Activated CD8-positive, alpha-beta memory T cell treated with anti-CD3 and anti-CD28 coated beads, Interleukin-2, amount 50 U/mL, for 24 hours (primary cell): ENCODE results near the gene BTBD1.
"Not testable (repeated sequence)": the region's sequence is repeated elsewhere in the genome, so short reads cannot be mapped to it uniquely, and the experiment has no call there.

Experiments
- DNase-seq: peaks from one replicate; pipeline ENCODE4 v3.0.0-alpha.2; 2020; ENCODE audit errors: extremely low read depth

BTBD1 gene

DNA sequence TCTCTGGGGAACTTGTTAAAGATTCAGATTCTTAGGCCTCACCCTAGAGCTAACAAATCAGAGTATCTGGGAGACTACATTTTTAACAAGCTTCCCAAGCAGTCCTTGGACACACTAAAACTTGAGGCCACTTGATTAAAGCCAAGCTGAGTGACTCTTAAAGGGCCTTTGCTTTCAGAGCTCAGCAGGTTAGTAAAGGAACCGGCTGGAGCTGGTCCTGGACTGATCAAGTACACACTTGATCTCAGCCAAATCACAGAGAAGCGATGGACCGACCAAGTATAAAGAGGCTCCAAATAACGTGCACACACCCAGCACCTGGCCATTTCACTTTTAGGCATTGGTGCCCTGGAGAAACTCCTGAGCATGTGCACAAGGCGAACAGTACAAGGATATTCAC, 27.5 kb upstream of the BTBD1 start:
- no peak for DNase-seq

DNA sequence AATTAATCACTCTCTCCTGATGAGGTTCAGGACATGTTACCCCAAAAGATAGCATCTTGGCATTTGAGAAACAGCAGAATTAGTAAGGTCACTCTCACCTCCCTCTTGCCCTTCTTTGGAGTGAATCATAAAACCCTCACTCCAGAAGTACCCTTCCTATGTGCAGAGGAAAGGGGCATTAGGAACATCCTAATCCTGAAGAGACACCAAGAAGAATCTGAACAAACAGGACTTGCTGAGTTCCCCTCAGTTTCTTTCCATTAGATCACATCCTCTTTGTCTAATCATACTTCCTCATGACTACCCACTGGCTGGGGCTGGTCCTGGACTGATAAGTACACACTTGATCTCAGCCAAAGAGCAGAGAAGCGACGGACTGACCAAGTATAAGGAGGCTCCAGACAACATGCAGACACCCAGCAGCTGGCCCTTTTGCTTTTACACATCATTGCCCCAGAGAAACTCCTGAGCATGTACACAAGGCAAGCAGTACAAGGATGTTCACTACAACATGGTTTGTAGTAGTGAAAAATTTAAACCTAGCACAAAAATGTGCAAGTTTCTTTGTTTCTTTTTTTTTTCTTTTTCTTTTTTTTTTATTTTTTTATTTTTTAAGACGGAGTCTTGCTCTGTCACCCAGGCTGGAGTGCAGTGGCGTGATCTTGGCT, 25.4 kb upstream of the BTBD1 start:
- DNase-seq: no peak

DNA sequence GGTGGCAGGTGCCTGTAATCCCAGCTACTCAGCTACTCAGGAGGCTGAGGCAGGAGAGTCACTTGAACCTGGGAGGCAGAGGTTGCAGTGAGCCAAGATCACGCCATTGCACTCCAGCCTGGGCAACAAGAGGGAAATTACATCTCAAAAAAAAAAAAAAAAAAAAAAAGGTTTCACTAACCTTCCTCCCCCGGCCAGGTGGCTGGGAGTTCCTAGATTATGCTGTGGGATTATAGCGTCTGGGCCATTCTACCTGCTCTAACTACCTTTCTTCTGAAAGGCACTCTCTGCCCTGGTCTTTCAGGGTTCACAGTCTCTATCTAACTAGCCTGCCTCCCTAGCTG, 24.9 kb upstream of the BTBD1 start:
- not testable (repeated sequence) for DNase-seq

DNA sequence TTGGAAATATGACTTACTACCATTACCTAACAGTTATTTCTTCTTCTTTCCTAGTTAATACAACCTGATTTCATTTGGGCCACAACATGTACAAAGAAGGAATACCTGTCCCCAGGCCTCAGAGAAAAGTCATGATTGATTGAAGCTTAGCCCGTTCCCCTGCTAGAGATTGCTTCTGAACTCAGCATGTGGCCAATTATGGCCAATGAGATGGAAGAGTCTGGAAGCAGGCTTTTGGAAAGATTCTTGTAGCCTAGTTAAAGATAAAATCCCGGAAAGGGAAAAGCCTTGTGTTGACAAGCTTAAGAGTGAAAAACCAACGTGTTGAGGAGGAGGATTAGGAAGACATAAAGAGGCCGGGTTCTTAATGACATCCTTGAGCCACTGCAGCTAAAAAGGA, 23.4 kb upstream of the BTBD1 start:
- DNase-seq: no peak

DNA sequence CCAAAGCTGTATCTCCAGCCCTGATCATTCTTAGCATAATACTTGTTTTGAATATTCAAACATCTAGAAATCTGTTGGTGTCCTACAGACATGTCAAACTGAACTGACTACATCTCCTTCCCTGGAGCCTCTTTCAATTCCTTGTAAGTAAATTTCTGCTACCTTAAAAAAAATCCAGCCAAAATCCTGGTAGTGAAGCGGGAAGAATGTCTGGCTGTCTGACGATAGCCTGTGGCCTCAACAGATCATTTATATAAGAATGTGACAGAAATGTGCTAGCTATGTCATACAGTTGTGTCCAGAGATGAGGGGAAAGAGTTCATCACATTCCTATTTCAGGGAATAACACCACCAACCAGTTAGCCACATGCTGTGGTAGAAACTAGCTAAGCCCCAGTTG, 21.8 kb upstream of the BTBD1 start:
- no peak for DNase-seq

DNA sequence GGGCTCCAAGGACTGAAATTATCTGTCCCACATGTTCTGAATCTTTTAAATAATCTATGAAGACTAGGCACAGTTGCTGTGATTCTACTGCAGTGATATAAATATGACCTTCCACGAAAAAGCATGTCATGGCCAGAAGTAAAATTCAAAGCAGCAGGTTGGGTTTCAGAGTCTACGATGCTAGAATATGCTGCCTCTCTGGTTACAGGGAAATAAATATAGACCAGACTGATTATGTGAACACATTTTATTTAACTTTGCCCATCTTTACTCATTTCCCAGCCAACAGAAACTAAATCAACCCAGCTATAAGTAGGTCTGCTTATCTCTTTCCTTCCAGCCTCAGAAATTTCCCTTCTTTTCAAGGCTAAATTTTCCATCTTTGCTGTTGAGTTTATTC, 20.5 kb upstream of the BTBD1 start:
- DNase-seq: no peak

DNA sequence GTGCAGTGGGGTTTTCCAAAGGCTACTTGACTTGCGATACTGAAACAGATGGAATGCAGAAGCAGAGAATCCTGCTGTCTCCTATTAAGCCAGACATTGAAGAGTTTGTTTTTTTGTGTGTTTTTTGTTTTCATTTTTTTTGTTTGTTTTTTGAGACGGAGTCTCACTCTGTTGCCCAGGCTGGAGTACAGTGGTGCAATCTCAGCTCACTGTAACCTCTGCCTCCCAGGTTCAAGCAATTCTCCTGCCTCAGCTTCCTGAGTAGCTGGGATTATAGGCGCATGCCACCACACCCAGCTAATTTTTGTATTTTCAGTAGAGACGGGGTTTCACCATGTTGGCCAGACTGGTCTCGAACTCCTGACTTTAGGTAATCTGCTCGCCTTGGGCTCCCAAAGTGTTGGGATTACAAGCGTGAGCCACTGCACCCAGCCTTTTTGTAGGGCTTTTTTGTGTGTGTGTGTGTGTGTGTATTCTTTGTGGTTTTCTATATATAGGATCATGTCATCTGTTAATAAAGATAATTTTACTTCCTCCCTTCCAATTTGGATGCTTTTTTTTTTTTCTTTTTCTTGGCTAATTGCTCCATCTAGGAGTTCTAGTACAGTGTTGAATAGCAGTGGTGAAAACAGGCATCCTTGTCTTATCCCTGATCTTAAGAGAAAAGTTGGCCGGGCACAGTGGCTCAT, 19.0 kb upstream of the BTBD1 start:
- DNase-seq: not testable (repeated sequence)

DNA sequence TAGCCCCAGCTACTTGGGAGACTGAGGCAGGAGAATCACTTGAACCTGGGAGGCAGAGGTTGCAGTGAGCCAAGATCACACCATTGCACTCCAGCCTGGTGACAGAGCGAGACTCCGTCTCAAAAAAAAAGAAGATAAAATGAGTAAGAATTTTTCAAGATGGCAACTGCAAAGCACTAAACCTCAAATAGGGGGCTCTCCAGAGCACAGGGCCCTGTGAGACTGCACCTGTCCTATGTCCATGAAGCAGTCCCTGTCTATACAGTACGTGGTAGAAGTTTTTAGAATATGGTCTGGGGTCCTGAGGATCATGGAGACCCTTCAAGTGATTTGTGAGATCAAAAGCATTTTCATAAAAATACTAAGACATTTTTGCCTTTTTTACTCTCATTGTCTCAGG, 18.4 kb upstream of the BTBD1 start:
- DNase-seq: not testable (repeated sequence)

DNA sequence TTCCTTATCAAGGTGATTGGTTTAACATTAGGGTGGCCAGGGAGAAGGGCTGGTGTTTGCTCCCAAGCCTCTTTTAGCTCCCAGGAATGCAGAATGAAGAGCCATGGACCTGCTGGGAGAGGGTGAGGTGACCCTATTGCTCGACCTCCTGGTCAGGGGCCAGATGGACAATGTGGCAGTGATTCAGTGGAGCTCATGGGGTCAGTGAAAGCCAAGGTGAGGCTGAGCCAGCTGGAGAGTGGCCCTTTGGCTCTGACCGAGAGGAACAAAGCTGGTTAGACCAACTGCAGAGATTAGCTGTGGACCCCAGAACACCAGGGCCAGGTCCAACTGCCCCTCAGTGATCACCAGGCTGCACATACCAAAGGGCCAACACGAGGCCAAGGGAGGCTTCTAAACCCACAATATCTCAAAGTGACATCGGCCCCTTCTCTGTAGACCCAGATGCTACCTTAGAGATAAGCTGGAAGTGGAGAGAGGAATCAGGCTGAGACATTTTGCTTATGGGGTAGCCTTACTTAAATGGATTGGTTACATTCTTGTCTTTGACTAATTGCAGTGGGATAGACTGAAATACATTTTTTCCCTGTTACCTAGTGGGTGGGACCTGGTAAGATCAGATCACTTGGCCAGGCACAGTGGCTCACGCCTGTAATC, 15.8 kb upstream of the BTBD1 start:
- DNase-seq: no peak

DNA sequence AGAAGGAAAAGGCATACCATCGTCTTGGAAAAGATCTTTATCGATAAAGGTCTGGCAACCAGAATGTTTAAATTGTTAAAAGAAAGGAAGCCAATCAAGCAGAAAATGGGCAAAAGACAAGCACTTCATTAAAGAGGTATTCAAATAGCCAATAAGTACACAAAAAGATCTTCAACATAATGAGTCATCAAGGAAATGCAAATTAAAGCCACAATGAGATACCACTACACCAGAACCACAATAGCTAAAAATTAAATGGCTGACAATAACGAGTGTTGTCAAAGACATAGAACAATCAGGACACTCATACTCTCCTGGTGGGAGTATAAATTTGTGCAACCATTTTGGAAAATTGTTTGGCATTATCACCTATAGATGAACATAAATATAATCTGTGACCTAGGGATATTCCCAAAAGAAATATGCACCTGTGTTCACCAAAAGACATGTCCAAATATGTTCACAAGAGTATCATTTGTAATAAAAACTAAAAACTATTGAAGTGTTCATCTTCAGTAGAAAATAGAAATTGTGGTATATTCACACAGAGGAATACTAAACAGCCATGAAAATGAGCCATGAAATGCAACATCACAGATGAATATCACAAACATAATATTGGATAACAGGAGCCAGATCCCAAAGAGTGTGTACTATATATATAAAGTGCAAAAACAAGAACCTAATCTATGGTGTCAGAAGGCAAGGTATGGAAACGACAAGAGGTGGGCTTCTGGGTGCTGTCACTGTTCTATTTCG, 14.4 kb upstream of the BTBD1 start:
- no peak for DNase-seq

DNA sequence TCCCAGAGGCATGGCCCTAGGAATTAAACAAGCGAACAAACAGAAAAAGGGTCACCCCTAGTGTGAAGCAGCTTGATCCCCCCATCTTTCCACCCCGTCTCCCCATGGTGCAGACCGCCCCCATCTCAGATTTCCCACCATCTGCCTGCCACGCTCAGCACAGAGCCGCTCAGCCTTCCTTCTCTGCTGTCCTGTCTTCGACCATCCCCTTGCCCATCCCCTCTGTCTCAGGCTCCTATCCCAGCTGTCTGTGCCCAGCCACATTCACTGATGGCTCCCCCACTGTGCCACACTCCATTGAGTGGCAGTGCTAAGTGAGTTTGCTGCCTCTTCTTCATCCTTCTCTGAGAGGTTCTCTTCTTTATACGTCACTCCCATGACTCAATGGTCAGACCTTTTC, 11.7 kb upstream of the BTBD1 start:
- DNase-seq: no peak

DNA sequence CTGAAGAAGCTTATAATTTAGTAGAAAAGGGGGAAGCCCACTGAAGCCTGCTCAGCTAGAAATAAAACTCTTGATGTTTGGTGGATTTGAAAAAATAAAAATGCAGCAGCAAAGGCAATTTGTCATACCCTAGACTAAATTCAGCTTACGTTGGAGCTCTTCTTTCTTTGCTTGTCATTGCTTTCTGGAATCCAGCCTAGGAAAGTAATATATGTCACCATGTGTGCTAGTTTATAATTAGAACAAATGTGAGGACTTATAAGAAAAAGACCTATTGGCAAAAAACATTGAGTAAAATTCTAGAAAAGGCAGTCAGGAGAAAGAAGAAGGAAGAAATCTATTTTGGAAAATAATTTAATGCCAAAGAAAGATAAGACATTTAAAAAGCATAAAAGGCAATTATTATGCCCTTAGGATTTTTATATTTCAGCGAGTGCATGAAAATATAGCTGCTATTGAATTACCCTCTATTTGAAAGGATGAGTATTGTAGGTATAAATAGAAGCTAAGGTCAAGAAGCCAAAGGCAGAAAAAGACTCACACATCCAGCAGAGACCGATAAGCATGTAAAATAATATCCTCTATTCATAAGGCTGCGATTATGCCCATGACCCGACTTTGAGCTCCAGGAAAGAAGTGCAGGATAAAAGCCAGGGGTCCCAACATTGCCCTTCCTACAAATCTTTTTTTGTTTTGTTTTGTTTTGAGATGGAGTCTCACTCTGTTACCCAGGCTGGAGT, 10.6 kb upstream of the BTBD1 start:
- DNase-seq: no peak

DNA sequence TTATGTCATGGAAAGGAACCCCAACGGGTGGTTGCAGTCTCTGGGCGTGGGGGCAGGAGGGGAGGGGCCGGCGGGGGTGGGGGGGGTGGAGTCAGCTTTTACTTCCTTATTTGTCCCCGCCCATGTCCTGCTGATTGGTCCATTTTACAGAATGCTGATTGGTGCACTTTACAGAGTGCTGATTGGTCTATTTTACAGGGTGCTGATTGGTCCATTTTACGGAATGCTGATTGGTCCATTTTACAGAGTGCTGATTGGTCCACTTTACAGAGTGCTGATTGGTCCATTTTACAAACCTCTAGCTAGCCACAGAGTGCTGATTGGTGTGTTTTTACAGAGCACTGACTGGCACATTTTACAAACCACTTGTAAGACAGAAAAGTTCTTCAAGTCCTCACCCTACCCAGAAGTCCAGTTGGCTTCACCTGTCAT, 2.2 kb upstream of the BTBD1 start:
- DNase-seq: not testable (repeated sequence)

DNA sequence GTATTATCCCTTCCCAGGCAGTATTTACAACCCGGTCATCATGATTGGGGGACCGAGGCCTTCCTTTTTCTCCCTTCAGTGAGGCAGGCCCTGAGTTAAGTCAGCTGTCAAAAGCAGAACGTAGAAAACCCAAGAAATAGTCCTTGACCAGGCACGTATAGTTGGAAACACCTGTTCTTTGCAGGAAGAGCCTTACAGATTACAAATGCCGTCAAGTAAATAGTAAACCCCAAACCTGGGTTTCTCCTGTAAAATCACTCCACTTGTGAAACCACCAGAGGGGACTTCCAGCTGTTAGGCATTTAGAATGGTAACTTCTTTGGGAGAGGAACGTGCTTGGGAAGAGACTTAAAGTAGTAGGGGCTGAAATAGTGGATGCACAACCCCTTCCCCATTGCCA, 1.0 kb upstream of the BTBD1 start:
- no peak for DNase-seq

DNA sequence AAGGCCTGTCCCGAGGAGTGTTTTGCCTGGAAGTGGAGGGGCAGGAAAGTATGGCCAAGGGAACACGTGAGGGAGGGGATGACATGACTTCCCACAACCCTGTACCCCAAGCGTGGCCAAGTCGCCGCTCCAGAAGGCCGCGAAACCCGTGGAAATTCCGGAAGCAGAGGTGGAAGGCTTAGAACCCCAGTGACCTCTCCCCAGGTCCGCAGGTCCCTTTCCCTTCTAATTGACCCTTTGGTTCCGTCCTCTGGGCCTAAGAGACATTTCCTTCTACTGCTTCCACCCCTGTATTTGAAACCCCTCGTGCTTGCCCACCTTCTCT, 548 bp upstream of the BTBD1 start:
- no peak for DNase-seq

DNA sequence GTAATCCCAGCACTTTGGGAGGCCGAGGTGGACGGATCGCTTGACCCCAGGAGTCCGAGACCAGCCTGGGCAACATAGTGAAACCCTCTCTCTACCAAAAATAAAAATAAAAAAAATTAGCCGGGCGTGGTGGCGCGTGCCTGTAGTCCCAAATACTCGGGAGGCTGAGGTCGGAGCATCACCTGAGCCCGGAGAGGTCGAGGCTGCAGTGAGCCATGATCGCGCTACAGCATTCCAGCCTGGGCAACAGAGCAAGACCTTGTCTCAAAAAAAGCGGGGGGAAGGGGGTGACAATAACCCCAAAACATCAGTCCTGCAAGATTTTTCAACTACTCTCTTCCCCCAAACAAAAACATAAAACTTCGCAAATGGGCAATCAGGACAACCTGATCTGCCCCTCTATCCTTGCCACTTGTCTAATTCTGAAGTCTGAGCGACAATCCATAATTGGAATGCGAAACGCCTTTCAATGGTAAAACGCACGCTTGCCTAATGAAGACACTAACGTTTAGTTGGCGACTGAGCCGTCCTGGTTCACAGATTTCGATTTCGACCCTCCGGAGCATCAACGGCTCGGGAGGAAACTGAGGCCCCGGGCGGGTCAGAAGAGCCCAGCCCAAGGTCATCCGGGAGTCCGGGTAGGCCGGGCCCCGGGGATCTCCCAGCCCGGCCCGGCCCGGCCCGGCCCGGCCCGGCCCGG, 868 bp downstream of the BTBD1 start:
- no peak for DNase-seq

DNA sequence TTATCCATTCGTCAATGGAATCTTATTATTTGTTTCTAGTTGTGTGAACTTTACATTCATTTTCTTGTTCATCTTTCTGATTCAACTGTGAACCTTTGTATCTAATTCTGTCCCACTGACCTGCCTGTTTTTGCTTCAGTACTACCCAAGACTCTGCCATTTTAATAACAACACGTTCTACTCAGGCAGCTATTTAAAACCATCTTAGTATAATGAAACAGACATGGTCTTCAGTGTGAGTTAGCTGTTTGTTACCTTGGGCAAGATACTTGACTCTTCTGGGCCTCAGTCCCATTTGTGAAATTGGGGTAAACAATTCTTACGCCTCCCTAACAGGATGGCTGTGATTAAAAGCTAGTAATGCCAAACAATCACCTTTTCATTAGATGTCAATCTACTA, 1.6 kb downstream of the BTBD1 start:
- DNase-seq: no peak

DNA sequence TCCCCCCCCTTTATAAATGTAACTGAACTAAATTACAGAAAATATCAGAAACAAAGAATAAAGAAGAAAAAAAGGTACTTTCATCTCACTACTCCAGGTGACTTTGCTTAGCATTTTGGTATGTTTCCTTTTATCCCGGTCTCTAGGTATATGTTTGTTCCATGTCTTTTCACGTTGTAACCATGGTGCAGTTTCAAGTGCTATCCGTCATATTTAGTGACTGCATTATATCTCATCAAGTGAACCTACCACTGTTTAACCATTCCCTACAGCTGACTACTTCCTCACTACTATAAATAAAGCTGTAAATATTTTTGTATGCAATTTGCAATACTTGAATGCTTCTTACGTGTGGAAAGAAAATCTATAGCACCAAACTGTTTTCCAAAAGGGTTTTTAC, 2.2 kb downstream of the BTBD1 start:
- no peak for DNase-seq

DNA sequence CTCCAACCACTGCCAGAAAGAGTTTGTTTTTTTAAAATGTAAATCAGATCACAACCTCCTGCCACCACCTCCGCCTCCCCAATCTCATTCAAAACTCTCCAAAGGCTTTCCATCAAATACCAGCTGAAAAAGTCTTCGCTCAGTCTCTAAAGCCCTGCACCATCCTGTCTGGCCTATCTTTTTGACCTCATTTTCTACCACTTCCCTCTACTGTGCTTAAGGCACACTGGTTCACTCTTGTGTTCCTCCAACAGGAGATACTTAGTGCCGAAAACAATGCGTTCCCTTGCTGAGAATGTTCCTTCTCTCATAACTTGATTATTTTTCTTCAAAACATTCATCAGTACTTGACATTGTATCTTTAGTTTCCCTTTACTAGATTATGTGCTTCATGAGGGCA, 3.5 kb downstream of the BTBD1 start:
- no peak for DNase-seq

DNA sequence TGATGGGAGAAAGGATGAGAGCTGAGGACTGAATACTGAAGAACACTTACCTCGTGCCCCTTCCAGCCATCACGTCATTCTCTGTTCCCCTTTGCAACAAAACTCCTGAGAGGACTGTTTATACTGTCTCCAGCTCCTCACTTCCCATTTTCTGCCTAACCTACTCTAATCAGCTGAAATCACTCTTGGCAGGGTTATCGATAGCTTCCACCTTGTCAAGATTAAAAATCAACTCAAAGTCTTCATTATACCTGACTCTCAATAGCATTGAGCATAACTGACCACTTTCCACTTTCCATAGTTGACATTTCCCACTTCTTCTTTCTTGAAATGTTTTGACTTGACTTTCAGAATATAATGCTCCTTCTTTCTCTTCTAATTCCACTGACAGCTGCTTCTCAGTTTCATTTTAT, 4.3 kb downstream of the BTBD1 start:
- no peak for DNase-seq

DNA sequence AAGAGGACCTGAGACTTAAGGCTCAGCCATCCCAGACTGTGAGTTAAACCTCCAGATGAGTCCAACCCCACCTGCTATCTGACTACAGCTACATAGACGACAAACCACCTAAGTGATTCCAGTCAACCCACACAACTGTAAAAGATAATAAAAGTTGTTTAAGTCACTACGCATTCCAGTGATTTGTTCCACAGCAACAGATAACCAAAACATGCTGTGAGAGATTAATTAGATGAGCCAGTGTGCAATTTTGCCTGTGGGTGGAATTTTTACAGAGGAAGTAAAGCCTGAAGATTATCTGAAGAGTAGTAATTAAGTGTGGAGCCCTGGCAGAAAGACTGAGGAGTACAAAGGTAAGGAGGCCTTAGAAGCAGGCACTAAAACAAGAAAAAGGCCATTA, 5.4 kb downstream of the BTBD1 start:
- DNase-seq: no peak
